Endothelial cell of umbilical vein (primary cell): ENCODE measurements around the gene NEURL1B.

Experiments used
- POLR2A ChIP-seq: IDR thresholded peaks from 2 replicates; pipeline ENCODE4 v1.6.1; 2012; ENCODE audit warnings: low read depth, mild to moderate bottlenecking, control low read depth, low read length
- TF ChIP-seq, protein P1 (sequence below), 2 donors: IDR thresholded peaks; 1 replicate in 1 of 2; 2 replicates in 1 of 2; pipeline ENCODE4 v1.5.1; 2011; ENCODE audit warnings: low read length in 2 of 2, mild to moderate bottlenecking in 2 of 2, moderate library complexity in 2 of 2, control low read depth in 1 of 2, inconsistent platforms in 1 of 2, low read depth in 1 of 2; ENCODE audit not compliant: insufficient read depth in 1 of 2; ENCODE audit errors: extremely low read depth in 1 of 2

DNA sequence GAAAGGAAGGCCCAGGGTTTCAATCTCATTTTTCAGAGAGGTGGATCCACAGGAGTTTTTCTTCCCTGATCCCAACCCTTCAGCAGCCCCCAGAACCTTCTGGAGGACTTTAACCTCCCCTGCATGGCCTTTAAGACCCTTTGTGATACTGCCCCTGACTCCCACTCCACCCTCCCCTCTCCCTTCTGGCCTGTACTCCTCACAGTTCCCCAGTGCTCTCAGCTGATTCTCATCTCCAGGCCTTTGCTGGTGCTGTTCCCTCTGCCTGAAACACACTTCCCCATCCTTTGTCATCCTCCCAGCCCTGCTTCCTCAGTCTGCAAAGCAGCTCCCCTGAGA is 18.5 kb downstream of the NEURL1B start:
- no peak for TF ChIP-seq POLR2A
- TF ChIP-seq, protein P1, sequence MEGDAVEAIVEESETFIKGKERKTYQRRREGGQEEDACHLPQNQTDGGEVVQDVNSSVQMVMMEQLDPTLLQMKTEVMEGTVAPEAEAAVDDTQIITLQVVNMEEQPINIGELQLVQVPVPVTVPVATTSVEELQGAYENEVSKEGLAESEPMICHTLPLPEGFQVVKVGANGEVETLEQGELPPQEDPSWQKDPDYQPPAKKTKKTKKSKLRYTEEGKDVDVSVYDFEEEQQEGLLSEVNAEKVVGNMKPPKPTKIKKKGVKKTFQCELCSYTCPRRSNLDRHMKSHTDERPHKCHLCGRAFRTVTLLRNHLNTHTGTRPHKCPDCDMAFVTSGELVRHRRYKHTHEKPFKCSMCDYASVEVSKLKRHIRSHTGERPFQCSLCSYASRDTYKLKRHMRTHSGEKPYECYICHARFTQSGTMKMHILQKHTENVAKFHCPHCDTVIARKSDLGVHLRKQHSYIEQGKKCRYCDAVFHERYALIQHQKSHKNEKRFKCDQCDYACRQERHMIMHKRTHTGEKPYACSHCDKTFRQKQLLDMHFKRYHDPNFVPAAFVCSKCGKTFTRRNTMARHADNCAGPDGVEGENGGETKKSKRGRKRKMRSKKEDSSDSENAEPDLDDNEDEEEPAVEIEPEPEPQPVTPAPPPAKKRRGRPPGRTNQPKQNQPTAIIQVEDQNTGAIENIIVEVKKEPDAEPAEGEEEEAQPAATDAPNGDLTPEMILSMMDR (IDR thresholded peaks at IDR 0.05; ENCODE audit: extremely low read depth in 1 of 2, insufficient read depth in 1 of 2, low read depth in 1 of 2, low read length in 2 of 2) = no peak
